Thoracic aorta (tissue), 2 donors: ENCODE results near the gene PPARA. TPM values are rescaled to one million over a fixed set of nuclear protein-coding genes. Genes with fewer than 3 reads are reported as not detected.

Experiments
- ATAC-seq: fragments of 150-250 bp; one replicate; pipeline ENCODE4 v1.8.0; 2017; ENCODE audit warnings: low read depth; ENCODE audit not compliant: insufficient number of reproducible peaks, low FRiP score
- DNase-seq: peaks from one replicate; pipeline ENCODE4 v3.0.0-alpha.2; 2020; ENCODE audit warnings: low spot score
- H3K27ac ChIP-seq, 2 donors: fragments of 200-600 bp; sonication (generic); 1 replicate in 1 of 2; 2 replicates in 1 of 2; pipeline ENCODE4 v1.5.1; 2016; ENCODE audit warnings: mild to moderate bottlenecking in 2 of 2, moderate library complexity in 2 of 2
- H3K27me3 ChIP-seq: fragments of 200-600 bp; sonication (generic); replicated peaks from 2 replicates; pipeline ENCODE4 v1.6.0; 2016; ENCODE audit warnings: mild to moderate bottlenecking; ENCODE audit not compliant: insufficient read depth
- H3K36me3 ChIP-seq: fragments of 200-600 bp; sonication (generic); one replicate; pipeline ENCODE4 v1.5.1; 2016
- H3K4me1 ChIP-seq, 2 donors: fragments of 200-600 bp; sonication (generic); 1 replicate in 1 of 2; 2 replicates in 1 of 2; pipeline versions ENCODE4 v1.5.1 to v1.6.0; 2016; ENCODE audit warnings: low read depth in 2 of 2, mild to moderate bottlenecking in 1 of 2; ENCODE audit not compliant: control insufficient read depth in 1 of 2
- H3K4me3 ChIP-seq: fragments of 200-600 bp; sonication (generic); 2 replicates; pipeline ENCODE4 v1.5.1; 2016; ENCODE audit warnings: mild to moderate bottlenecking
- H3K9me3 ChIP-seq: fragments of 200-600 bp; sonication (generic); 2 replicates; pipeline ENCODE4 v1.5.1; 2016
- CTCF ChIP-seq: fragments of 200-600 bp; sonication (generic); IDR thresholded peaks from one replicate; pipeline ENCODE4 v1.5.1; 2019; ENCODE audit warnings: antibody characterized with exemption
- total RNA-seq, 2 donors: library from RNA; depleted of rRNA; stranded (reverse); fragments of >200 nt; gene quantifications; one replicate each; pipeline versions ENCODE4 v1.1.0 to v1.2.3, GENCODE V29; 2016

PPARA gene
- total RNA-seq, 2 donors from 2014 or later, result 21.9 to 67.8 TPM

- Histone ChIP-seq H3K36me3 (peaks cover 6% of the 10 kb centered on the region), H3K27ac (no peak overlapping the region), H3K27me3 (no peaks in the 10 kb centered on the region), H3K4me1 (peaks cover 0 to 16% of the 10 kb centered on the region in 2 donors), H3K4me3 (no peak overlapping the region), H3K9me3 (peaks cover 8% of the 10 kb centered on the region)
- no peak for TF ChIP-seq CTCF
- ATAC-seq (no peak), DNase-seq (no peak)
Observed at GRCh38 chr22:46176508-46177003, 26.2 kb downstream of the PPARA start.

GRCh38 chr22:46178755-46179505, 28.6 kb downstream of the PPARA start:
- peaks cover 6% of the 10 kb centered on the region for H3K36me3 ChIP-seq
- DNase-seq (no peak), ATAC-seq (no peak)
- H3K4me3 ChIP-seq, result no peak overlapping the region
- no peaks in the 10 kb centered on the region for H3K27me3 ChIP-seq
- no peak for TF ChIP-seq CTCF
- H3K27ac ChIP-seq, result no peak overlapping the region
- H3K9me3 ChIP-seq, result peaks cover 8% of the 10 kb centered on the region
- no peaks in the 10 kb centered on the region for H3K4me1 ChIP-seq

GRCh38 chr22:46179748-46180147, 29.4 kb downstream of the PPARA start:
- H3K4me3 ChIP-seq, result no peak overlapping the region
- no peak for TF ChIP-seq CTCF
- H3K27me3 ChIP-seq, result no peaks in the 10 kb centered on the region
- no peak overlapping the region for H3K27ac ChIP-seq
- DNase-seq (no peak), ATAC-seq (no peak)
- no peaks in the 10 kb centered on the region for H3K4me1 ChIP-seq
- peaks cover 6% of the 10 kb centered on the region for H3K36me3 ChIP-seq
- H3K9me3 ChIP-seq, result peaks cover 8% of the 10 kb centered on the region

- no peak for DNase-seq
- Histone ChIP-seq H3K27ac (no peak overlapping the region), H3K36me3 (peaks cover 6% of the 10 kb centered on the region), H3K4me1 (no peaks in the 10 kb centered on the region), H3K27me3 (no peaks in the 10 kb centered on the region), H3K4me3 (no peak overlapping the region), H3K9me3 (peaks cover 8% of the 10 kb centered on the region)
- no peak for ATAC-seq
- no peak for TF ChIP-seq CTCF
Observed at GRCh38 chr22:46180370-46181137, 30.2 kb downstream of the PPARA start.

GRCh38 chr22:46183733-46184132, 33.4 kb downstream of the PPARA start:
- Histone ChIP-seq H3K27me3 (no peaks in the 10 kb centered on the region), H3K36me3 (peaks cover 6% of the 10 kb centered on the region), H3K9me3 (peaks cover 8% of the 10 kb centered on the region), H3K27ac (no peak overlapping the region), H3K4me1 (no peaks in the 10 kb centered on the region), H3K4me3 (no peak overlapping the region)
- ATAC-seq (no peak), DNase-seq (no peak)
- no peak for TF ChIP-seq CTCF
